Measurements from ENCODE around the gene AP2A2.

DNA sequence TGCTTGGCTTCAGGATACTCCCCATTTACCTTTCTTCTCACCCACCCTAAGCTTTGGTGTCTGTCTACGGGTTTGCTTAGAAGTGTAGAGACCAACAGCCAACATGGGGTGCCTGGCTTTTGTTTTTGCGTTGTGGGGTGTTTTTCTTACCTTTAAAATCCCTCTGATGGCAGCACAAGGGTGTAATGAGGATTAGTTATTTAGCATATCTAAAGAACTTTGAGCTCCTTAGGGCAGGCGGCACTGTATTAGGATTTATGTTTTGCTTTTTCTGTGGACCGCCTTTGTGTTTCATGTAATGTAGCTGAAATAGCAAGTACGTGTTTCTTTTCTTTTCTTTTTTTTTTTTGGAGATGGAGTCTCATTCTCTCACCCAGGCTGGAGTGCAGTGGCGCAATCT, 8.9 kb downstream of the AP2A2 start:
- TF ChIP-seq CTCF (conservative IDR thresholded peaks at IDR 0.05; ENCODE audit: low read depth, low read length) (no peak), EZH2 (IDR thresholded peaks at IDR 0.05; ENCODE audit: low read length, unreplicated experiment) (no peak), EZH2phosphoT487 (IDR thresholded peaks at IDR 0.05; ENCODE audit: borderline replicate concordance, low read length) (no peak)

All from PC-3 (cell line).